ENCODE data around the gene SNX5.

- TF ChIP-seq CTCF (conservative IDR thresholded peaks at IDR 0.05; ENCODE audit: low read length) (no peak), EZH2phosphoT487 (IDR thresholded peaks at IDR 0.05; ENCODE audit: borderline replicate concordance, low read depth, low read length) (no peak)
These were observed 3.4 kb downstream of the SNX5 start for GRCh38 chr20:17965042-17965697.

All from OCI-LY7 (cell line).